Common myeloid progenitor, CD34-positive (primary cell): ENCODE results near the gene LGALS7B.
"Not testable (repeated sequence)": the region's sequence is repeated elsewhere in the genome, so short reads cannot be mapped to it uniquely, and the experiment has no call there.

Source experiments
- CTCF ChIA-PET: fragments of 350-600 bp; sonication (Branson Sonifier 250); formaldehyde crosslinking; loops from one replicate; lab custom pipeline; 2021; ENCODE audit warnings: antibody characterized with exemption; lab: Charles Lee
- POLR2A ChIA-PET: fragments of 350-600 bp; sonication (Branson Sonifier 250); formaldehyde crosslinking; loops from one replicate; lab custom pipeline; 2021; ENCODE audit warnings: antibody characterized with exemption; lab: Charles Lee
- DNase-seq, 3 donors: peaks; one replicate each; pipeline versions ENCODE4 v3.0.0 to v3.0.0-alpha.2; 2013
- H3K27ac ChIP-seq, 2 experiments: 1 replicate in 1 of 2; 2 replicates in 1 of 2; pipeline ENCODE4 v1.7.0; 2013; ENCODE audit warnings: inconsistent platforms in 2 of 2, low read length in 2 of 2, mild to moderate bottlenecking in 2 of 2, low read depth in 1 of 2, moderate library complexity in 1 of 2; ENCODE audit not compliant: severe bottlenecking in 2 of 2, insufficient read depth in 1 of 2, poor library complexity in 1 of 2
- H3K27me3 ChIP-seq, 5 experiments: replicated peaks in 2 of 5; 1 replicate in 3 of 5; 2 replicates in 2 of 5; pipeline versions ENCODE4 v1.6.1 to v1.7.0; 2013; ENCODE audit warnings: low read length in 4 of 5, mild to moderate bottlenecking in 2 of 5, moderate library complexity in 2 of 5, inconsistent platforms in 1 of 5; ENCODE audit not compliant: insufficient read depth in 5 of 5, control insufficient read depth in 4 of 5
- H3K36me3 ChIP-seq, 4 experiments: 1 replicate in 2 of 4; 2 replicates in 2 of 4; pipeline versions ENCODE4 v1.6.1 to v1.7.0; 2013; ENCODE audit warnings: low read length in 3 of 4, control low read depth in 1 of 4, mild to moderate bottlenecking in 1 of 4; ENCODE audit not compliant: control insufficient read depth in 4 of 4, insufficient read depth in 4 of 4
- H3K4me1 ChIP-seq, 4 experiments: 1 replicate in 3 of 4; 2 replicates in 1 of 4; pipeline versions ENCODE4 v1.6.1 to v1.7.1; 2013; ENCODE audit warnings: low read length in 3 of 4, mild to moderate bottlenecking in 3 of 4, control low read depth in 1 of 4, inconsistent platforms in 1 of 4, moderate library complexity in 1 of 4; ENCODE audit not compliant: control insufficient read depth in 4 of 4, insufficient read depth in 4 of 4; ENCODE audit errors: control extremely low read depth in 1 of 4
- H3K4me3 ChIP-seq, 7 experiments: 1 replicate in 4 of 7; 2 replicates in 3 of 7; pipeline versions ENCODE4 v1.5.1 to v1.7.0; 2013; ENCODE audit warnings: mild to moderate bottlenecking in 7 of 7, low read length in 6 of 7, moderate library complexity in 6 of 7, inconsistent platforms in 2 of 7, low read depth in 2 of 7, control low read depth in 1 of 7; ENCODE audit not compliant: insufficient read depth in 4 of 7, control insufficient read depth in 1 of 7; ENCODE audit errors: extremely low read depth in 1 of 7
- H3K9me3 ChIP-seq, 5 experiments: 1 replicate in 4 of 5; 2 replicates in 1 of 5; pipeline versions ENCODE4 v1.6.1 to v1.7.1; 2013; ENCODE audit warnings: low read length in 4 of 5, mild to moderate bottlenecking in 2 of 5, inconsistent platforms in 1 of 5, low read depth in 1 of 5, moderate library complexity in 1 of 5; ENCODE audit not compliant: control insufficient read depth in 4 of 5, insufficient read depth in 2 of 5; ENCODE audit errors: control extremely low read depth in 1 of 5
- WGBS: methylation state at CpG from one replicate; pipeline ENCODE4 v1.1.5; 2013; ENCODE audit not compliant: insufficient coverage; 5-methylcytosine and 5-hydroxymethylcytosine counted together

Gene LGALS7B

GRCh38 chr19:38742906-38743305 is 46.1 kb upstream of the LGALS7B start:
- peaks cover 0 to under 1% (median under 1%) of the 10 kb centered on the region in 4 experiments for H3K4me1 ChIP-seq
- H3K27me3 ChIP-seq, result peaks cover 0 to 2% (median 0%) of the 10 kb centered on the region in 5 experiments
- CTCF ChIA-PET, result no interaction called here
- no peak overlapping the region for H3K27ac ChIP-seq
- H3K4me3 ChIP-seq, result no peak overlapping the region
- no peak for DNase-seq
- H3K36me3 ChIP-seq, result no peaks in the 10 kb centered on the region
- POLR2A ChIA-PET, result interaction anchor here (0.6 kb wide), 1 partner anchor 67 kb away, joined by 5 read pairs; no protein-coding TSS in a partner anchor
- H3K9me3 ChIP-seq, result no peaks in the 10 kb centered on the region
- 90% methylated on average over 6 of the region's 6 CpGs for WGBS

- H3K36me3 ChIP-seq, result no peaks in the 10 kb centered on the region
- no peak for DNase-seq
- no peak overlapping the region for H3K4me3 ChIP-seq
- CTCF ChIA-PET, result interaction anchor here (1.0 to 1.5 kb wide), 3 partner anchors 9 to 190 kb away, joined by 3 to 4 read pairs (median 3); no protein-coding TSS in a partner anchor
- no peaks in the 10 kb centered on the region for H3K4me1 ChIP-seq
- H3K27ac ChIP-seq, result no peak overlapping the region
- WGBS, result 81% methylated on average over 18 of the region's 20 CpGs
- H3K27me3 ChIP-seq, result peaks cover 0 to 2% (median 0%) of the 10 kb centered on the region in 5 experiments
- H3K9me3 ChIP-seq, result no peaks in the 10 kb centered on the region
- POLR2A ChIA-PET, result interaction anchor here (0.6 kb wide), 1 partner anchor 224 kb away, joined by 3 read pairs; no protein-coding TSS in a partner anchor
Observed at GRCh38 chr19:38743394-38744297, 45.4 kb upstream of the LGALS7B start.

DNA sequence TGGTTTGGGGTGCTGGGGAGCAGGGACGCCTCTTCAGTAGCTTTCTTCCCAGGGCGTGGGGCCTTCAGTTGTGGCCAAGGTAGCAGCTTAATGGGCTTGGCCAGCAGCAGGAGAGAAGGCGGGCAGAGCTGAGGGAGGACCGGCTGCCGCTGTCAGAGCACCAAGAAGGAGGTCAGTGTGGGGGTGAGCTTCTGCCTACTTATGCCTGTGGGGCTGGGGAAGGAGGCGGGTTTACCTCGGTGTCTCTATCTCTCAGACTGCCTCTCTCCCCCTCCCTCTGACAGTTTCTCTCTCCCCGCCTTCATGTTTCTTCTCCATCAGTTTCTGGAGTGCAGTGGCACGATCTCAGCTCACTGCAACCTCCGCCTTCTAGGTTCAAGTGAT is 44.7 kb upstream of the LGALS7B start, which contains the start of gene CAPN12:
Gene CAPN12, minus strand, starts transcription at position 177 of the 384 bp plus-strand sequence. CDS start 309 bp downstream, outside the sequence.
- H3K27me3 ChIP-seq, result peaks cover 0 to 2% (median 0%) of the 10 kb centered on the region in 5 experiments
- ChIA-PET POLR2A (interaction anchor here (0.6 kb wide), 1 partner anchor 224 kb away, joined by 3 read pairs; no protein-coding TSS in a partner anchor), CTCF (interaction anchor here (1.0 to 1.5 kb wide), 3 partner anchors 10 to 189 kb away, joined by 3 to 4 read pairs (median 3); no protein-coding TSS in a partner anchor)
- H3K36me3 ChIP-seq, result no peaks in the 10 kb centered on the region
- DNase-seq, result no peak
- no peaks in the 10 kb centered on the region for H3K4me1 ChIP-seq
- 93% methylated on average over 5 of the region's 10 CpGs for WGBS
- no peaks in the 10 kb centered on the region for H3K9me3 ChIP-seq
- no peak within 1 kb of the TSS for H3K4me3 ChIP-seq
- H3K27ac ChIP-seq, result no peak within 1 kb of the TSS

DNA sequence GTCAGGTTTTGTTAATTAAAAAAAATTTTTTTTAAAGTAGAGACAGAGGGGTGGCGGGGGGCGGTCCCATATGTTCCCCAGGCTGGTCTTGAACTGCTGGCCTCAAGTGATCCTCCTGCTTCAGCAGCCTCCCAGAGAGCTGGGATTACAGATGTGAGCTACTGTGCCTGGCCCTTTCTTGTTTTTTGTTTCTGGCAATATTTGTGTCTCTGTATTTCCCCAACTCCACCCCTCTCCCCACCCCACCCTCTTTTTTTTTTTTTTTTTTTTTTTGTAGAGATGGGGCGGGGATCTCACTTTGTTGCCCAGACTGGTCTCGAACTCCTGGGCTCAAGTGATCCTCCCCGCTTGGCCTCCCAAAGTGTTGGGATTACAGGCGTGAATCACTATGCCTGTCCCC is 44.1 kb upstream of the LGALS7B start:
- ChIA-PET CTCF (interaction anchor here (1.0 to 1.5 kb wide), 3 partner anchors 11 to 188 kb away, joined by 3 to 4 read pairs (median 3); no protein-coding TSS in a partner anchor), POLR2A (no interaction called here)
- H3K36me3 ChIP-seq, result no peaks in the 10 kb centered on the region
- no peak for DNase-seq
- H3K9me3 ChIP-seq, result no peaks in the 10 kb centered on the region
- H3K4me3 ChIP-seq, result no peak overlapping the region
- no peaks in the 10 kb centered on the region for H3K4me1 ChIP-seq
- 73% methylated on average over 3 of the region's 6 CpGs for whole genome bisulfite sequencing
- H3K27ac ChIP-seq, result no peak overlapping the region
- peaks cover 0 to 2% (median 0%) of the 10 kb centered on the region in 5 experiments for H3K27me3 ChIP-seq

- Histone ChIP-seq H3K27me3 (peaks cover 0 to 2% (median 0%) of the 10 kb centered on the region in 5 experiments), H3K36me3 (no peaks in the 10 kb centered on the region), H3K4me1 (no peaks in the 10 kb centered on the region), H3K9me3 (no peaks in the 10 kb centered on the region), H3K4me3 (no peak overlapping the region), H3K27ac (no peak overlapping the region)
- POLR2A ChIA-PET, result no interaction called here
- CTCF ChIA-PET, result no interaction called here
- 81% methylated on average over 7 of the region's 7 CpGs for WGBS
- DNase-seq, result no peak
Observed at GRCh38 chr19:38745316-38745715, 43.7 kb upstream of the LGALS7B start.

- CTCF ChIA-PET, H3K27me3 ChIP-seq, H3K27ac ChIP-seq, H3K4me1 ChIP-seq, H3K36me3 ChIP-seq, POLR2A ChIA-PET, H3K4me3 ChIP-seq, DNase-seq, H3K9me3 ChIP-seq: not testable (repeated sequence)
- 93% methylated on average over 2 of the region's 3 CpGs for WGBS
Observed at GRCh38 chr19:38753783-38754182, 35.2 kb upstream of the LGALS7B start.

DNA sequence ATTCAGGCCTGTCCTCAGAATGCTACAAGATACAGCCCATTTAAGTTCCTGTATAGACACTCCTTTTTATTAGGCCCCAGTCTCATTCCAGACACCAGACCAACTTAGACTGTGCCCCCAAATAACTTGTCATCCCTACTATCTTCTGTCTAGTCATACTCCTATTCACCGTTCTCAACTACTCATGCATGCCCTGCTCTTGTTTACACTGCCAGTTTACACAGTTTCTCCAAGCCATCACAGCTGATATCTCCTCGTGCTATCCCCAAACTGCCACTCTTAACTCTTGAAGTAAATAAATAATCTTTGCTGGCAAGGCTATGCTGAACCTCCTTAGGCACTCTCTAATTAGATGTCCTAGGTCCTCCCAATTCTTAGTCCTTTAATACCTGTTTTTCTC is 34.8 kb upstream of the LGALS7B start:
- H3K36me3 ChIP-seq, H3K9me3 ChIP-seq, H3K4me3 ChIP-seq, CTCF ChIA-PET, DNase-seq, H3K27me3 ChIP-seq, POLR2A ChIA-PET, H3K4me1 ChIP-seq, H3K27ac ChIP-seq: not testable (repeated sequence)
- no CpG with 5 or more reads among the region's 2 CpGs for WGBS
